Gastrocnemius medialis (tissue), 4 donors: ENCODE data around the gene RANBP3L.

Experiments
- CTCF ChIP-seq, 5 experiments: fragments of 450-650 bp in 3 of 5; fragments of 200-600 bp in 2 of 5; sonication (generic) in 2 of 5; IDR thresholded peaks in 4 of 5; conservative IDR thresholded peaks in 1 of 5; 1 replicate in 4 of 5; 2 replicates in 1 of 5; pipeline ENCODE4 v1.5.1; 2016 to 2019; ENCODE audit warnings: antibody characterized with exemption in 5 of 5, mild to moderate bottlenecking in 3 of 5, moderate library complexity in 3 of 5
- POLR2A ChIP-seq, 2 donors: fragments of 450-650 bp; IDR thresholded peaks; one replicate each; pipeline ENCODE4 v1.6.1; 2017; ENCODE audit warnings: antibody characterized with exemption in 2 of 2, mild to moderate bottlenecking in 2 of 2, moderate library complexity in 2 of 2

GRCh38 chr5:36236801-36237200 lies 64.9 kb downstream of the RANBP3L start:
- no peak for TF ChIP-seq CTCF (IDR thresholded peaks at IDR 0.05 in 4 of 5, conservative IDR thresholded peaks at IDR 0.05 in 1 of 5)
- TF ChIP-seq POLR2A (IDR thresholded peaks at IDR 0.05): no peak
